Central memory CD4-positive, alpha-beta T cell (primary cell): Measurements from ENCODE around the gene ACSF2.
"Not testable (repeated sequence)": the region's sequence is repeated elsewhere in the genome, so short reads cannot be mapped to it uniquely, and the experiment has no call there.

ENCODE experiments used
- DNase-seq: peaks from one replicate; pipeline ENCODE4 v3.0.0; 2022

The ACSF2 gene

DNA sequence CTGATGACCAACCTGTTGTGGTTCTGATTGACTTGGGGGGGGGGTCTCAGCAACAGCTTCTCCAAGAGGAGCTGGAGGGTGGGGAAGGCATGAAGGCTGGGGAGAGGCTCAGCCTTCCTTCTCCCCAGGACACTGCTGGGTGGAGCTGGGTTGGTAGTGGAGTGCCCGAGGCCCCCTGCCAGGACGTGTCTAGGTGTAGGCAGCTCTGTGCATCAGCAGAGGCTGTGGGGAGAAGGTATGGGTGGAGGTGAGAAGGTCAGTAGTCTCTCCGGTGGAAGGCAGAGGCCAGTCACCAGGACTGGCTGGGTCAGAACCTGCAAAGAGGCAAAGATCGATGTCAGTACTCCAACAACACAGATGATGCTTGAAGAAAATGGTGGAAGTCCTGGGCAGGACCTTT, 38.7 kb downstream of the ACSF2 start:
- no peak for DNase-seq

DNA sequence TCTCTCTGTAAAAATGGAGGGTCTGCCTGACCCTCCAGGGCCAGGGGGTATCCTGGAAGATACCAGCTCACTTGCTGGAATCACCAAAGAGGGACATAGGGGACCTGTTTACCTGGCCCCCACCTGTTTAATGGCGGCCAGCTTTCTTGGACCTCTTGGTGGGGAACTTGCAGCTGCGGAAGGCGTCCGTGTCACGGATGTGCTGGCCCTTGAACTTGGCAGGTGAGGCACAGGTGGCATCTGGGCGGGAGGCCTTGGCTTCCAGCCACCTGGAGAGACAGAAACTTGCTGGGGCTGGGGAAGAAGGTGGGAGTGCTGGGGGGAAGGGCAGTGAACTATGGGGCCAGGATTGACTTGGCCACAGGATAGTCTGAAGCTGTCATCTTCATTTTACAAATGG, 39.2 kb downstream of the ACSF2 start:
- no peak for DNase-seq

- DNase-seq, result no peak
These were observed 39.6 kb downstream of the ACSF2 start for GRCh38 chr17:50465635-50466034.

DNA sequence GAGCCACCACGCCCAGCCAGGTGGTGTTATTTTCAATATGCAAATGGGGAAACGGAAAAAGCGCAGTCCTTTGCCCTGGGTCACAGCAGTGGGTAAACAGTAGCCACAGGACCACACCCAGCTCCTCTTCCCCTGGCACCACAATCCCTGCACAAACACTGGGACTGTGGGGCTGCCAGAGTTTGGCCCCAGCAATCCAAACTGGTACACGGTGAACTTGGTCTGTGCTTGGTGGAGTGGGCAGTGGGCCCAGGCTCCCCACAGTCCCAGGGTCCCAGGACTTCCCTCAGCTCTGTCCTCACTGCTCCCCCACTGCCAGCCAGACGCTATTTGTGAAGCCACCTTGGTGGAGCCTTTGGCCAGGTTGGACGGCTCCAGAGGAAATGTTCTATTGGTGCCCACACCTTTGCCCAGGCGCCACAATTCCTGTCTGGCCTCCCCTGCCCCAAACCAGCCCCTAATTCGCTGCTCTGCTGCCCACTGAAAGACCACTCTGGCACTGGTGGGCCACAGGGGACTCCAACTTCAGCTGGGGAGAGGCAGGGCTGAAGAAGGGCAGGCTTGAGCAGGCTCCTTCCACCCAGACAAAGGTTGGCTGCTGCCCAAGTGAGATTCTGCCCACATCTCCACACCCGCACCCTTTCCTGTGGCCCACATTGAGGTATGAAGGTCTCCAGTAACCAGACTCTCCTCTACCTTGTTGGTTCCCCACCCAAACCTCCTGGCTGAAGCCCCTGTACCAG, 40.5 kb downstream of the ACSF2 start:
- no peak for DNase-seq

DNA sequence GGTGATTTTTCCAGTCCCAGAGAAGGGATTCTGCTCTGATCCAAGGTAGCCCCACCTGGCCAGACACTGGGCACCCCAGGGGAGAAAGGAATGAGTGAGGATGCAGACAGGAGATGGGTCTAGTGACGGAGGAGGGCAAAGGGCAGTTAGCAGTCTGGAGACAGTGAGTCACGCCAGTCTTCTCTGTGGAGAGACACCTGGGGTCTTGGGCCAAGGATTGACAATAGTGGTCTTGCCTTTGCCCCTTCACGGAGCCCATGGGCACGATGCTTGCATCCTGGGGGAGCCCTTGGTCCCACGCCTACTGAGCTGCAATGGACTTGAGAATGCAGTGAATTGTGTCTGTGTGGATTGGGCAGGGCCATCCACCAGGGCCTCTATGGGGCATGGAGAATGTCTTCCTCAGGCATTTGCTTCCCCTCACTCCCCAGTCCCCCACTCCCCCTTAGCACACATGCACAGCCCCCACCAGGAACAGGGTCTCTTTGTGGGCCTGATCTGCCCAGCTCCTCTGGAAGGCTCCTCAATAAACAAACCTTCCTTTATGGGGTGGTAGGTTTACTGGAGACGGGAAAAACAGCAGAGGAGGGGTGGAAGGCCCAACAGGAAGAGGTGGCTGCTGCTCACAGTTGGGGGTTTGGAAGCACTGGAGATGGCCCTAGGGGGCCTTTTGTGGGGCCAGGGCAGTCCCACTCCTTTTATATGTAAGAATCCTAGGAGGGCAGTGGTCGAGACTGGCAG, 41.3 kb downstream of the ACSF2 start:
- no peak for DNase-seq

- DNase-seq, result no peak
These were observed 41.9 kb downstream of the ACSF2 start for GRCh38 chr17:50467855-50468303.

DNA sequence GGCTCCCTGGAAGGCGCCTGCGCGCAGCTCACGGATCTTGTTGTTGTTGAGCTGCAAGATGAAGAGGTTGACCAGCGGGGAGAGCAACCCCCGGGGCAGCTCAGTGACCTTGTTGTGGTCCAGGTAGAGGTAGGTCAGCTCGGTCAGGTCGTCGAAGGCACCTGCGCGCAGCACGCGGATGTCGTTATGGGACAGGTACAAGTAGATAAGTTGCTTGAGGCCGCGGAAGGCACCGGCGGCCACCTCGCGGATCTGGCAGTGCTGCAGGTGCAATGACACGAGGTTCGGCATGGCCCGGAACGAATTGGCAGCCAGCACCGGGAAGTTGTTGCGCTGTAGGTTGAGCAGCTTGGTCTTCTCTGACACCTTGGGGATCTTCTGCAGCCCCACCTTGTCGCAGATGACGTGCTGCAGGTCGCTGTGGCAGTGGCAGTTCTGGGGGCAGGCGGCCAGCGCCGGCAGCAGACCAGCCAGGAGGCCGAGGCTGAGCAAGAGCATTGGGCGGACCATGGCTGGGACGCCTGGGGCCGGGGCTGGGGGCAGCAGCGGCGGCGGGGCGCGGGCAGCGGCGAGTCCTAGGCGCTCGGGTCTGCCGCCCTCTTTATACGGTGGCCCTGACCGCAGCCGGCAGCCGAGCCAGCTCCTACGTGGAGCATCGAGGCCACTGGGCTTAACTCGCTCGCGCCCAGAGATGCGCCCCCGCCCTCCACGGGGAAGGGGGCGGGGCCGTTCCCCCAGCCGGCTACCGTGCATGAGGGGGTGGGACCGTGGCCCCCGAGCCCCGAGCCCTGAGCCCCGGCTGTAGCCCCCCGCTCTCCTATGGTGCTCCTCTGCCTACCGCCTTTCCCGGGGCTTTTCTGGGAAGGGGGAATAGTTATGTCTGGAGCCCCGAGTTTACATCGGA, 42.5 kb downstream of the ACSF2 start, which contains the start of gene CHAD:
Gene CHAD (minus strand): TSS at position 577 of the 904 bp plus-strand sequence. CDS start 67 bp downstream, at position 510.
- DNase-seq, result no peak

- no peak for DNase-seq
These were observed 43.2 kb downstream of the ACSF2 start for GRCh38 chr17:50469208-50469605.

DNA sequence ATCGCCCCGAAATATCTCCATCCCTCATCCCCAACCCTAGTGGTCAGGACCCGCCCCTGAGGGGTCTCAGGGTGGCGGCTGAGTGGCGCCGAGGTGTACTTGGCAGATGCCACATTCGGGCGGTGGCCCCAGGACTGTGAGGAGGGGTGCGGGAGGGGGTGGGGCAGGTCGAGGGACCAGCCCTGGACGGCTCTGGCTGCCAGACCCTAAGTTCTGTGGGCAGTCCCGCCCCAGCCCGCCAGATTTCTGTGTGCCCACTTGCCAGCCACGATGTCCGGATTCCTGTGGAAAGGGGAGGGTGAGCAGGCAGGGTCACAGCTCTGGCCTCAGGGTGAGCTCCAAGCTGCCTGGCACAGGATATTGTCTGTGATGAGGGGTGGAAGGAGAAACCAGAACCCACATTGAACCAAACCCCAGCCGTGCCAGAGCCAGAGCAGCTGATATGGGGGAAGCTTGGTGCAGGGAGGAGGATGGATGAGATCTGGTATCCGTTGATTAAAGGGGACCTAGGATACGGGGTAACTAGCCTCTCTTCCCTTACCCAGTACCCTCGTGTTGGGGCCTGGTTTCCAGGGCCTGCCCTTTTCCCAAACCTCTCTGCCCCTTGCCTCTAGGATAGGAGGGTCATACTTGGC, 43.8 kb downstream of the ACSF2 start:
- DNase-seq, result no peak

DNA sequence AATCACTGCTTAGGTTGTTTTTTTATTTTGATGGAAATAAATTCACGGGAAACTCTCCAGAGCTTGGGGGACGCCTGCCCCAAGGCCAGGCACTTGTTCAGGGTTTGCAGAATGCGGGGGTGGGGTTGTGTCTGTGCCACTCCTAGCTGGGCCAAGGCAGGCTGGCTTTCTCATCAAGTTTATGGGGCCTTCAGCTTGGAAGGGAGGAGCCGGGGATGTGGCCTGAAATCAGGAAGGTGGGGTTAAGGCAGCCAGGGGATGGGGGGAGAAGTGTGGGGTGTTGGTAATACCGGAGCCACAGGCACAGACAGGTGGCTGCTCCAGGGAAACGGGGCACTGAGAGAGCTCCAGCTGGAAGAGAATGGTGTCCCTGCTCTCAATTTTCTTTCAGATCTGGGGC, 44.4 kb downstream of the ACSF2 start:
- DNase-seq, result no peak

GRCh38 chr17:50471009-50471905, 45.2 kb downstream of the ACSF2 start:
- no peak for DNase-seq

GRCh38 chr17:50472286-50472685, 46.3 kb downstream of the ACSF2 start:
- no peak for DNase-seq

DNA sequence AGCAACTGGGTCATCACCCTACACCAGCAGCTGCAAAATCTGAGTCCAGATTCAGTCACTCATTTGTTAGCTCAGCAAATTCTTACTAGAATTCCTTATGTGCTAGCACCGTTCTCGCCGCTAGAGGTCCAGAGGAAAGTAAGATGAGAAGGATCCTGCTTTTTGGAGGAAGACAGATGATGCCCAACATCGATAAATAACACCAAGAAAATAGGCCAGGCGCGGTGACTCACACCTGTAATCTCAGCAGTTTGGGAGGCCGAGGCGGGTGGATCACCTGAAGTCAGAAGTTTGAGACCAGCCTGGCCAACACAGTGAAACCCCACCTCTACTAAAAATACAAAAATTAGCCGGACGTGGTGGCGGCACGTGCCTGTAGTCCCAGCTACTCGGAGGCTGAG, 46.7 kb downstream of the ACSF2 start:
- not testable (repeated sequence) for DNase-seq

GRCh38 chr17:50473901-50474300, 47.9 kb downstream of the ACSF2 start:
- DNase-seq, result no peak

GRCh38 chr17:50474523-50474922, 48.5 kb downstream of the ACSF2 start:
- no peak for DNase-seq

DNA sequence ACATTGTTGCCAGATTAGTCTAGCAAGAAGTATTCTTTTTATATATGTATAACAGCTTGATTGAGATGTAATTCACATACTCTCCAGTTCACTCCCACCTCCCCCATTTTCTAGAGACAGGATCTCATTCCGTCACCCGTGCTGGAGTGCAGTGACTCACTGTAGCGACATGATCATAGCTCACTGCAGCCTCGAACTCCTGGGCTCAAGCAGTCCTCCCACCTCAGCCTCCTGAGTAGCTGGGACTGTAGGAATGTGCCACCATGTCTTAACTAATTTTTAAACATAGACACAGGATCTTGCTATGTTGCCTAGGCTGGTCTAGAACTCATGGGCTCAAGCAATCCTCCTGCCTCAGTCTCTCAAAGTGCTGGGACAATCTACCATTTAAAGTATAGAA, 49.3 kb downstream of the ACSF2 start:
- no peak for DNase-seq

GRCh38 chr17:50475775-50476544, 49.9 kb downstream of the ACSF2 start:
- not testable (repeated sequence) for DNase-seq

DNA sequence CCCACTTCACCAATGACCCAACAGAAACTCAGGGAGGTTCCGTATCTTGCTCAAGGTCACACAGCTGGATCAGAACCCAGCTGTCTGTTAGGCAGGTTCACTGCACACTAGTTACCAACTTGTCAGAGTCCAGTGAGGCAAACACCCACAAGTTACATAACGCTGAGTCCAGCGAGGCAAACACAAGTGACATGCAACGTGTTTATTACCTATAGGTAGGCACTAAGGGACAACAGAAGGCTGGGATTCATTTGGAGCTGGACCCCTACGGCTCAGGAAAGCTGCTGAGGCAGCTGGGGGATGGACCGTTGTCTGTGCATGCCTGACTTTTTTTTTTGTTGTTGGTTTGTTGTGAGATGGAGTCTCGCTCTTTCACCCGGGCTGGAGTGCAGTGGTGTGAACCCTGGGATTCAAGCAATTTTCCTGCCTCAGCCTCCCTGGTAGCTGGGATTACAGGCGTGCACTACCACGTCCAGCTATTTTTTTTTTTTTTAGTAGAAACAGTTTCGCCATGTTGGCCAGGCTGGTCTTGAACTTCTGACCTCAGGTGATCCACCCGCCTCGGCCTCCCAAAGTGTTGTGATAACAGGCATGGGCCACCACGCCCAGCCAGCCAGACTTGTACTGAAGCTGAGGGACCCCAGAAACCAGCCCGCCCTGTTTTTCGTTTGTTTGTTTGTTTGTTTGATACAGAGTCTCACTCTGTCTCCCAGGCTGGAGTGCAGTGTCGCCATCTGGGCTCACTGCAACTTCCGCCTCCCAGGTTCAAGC, 50.7 kb downstream of the ACSF2 start:
- no peak for DNase-seq

DNA sequence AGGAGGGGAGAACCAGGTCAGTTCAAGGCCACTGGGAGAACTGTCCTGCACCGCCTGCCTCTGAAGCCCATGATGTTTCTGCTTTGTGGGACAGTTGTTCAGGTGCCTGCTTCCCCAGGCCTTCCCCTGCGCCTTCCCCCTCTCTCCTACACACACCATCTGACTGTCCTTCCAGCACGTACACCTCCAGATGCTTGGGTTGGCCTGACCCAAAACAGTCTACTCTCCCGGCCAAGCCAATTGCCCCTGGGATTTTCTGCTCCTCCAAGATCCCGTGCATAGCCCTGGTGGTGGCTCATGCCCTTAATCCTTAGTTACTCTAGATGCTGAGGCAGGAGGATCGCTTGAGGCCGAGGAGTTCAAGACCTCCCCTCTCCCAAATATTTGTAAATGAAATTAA, 52.0 kb downstream of the ACSF2 start:
- no peak for DNase-seq
